SW480 (cell line): ENCODE results near the gene MGA.
"Not testable (repeated sequence)": the region's sequence is repeated elsewhere in the genome, so short reads cannot be mapped to it uniquely, and the experiment has no call there.

Experiments used
- DNase-seq: peaks from one replicate; pipeline ENCODE4 v3.0.0-alpha.2; 2016; ENCODE audit warnings: low spot score

The MGA gene

DNA sequence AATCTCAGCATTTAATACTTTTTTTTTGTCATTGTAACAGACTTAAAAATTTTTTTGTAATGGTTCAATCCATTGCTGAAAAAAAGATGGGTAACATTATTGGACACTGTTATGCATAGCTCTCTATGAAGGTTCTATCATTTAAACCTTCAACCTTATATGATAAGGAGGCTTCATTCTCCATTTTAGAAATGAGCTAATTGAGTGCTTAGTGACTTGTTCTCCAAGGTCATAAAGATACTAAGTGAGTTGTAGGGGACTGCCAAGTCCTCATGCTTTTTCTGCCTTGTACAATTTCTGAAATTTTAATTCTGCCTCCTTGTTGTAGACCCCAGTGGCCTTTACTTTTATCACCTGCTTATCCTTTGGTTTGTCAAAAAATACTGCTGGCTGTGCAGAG, 56.7 kb downstream of the MGA start:
- no peak for DNase-seq

DNA sequence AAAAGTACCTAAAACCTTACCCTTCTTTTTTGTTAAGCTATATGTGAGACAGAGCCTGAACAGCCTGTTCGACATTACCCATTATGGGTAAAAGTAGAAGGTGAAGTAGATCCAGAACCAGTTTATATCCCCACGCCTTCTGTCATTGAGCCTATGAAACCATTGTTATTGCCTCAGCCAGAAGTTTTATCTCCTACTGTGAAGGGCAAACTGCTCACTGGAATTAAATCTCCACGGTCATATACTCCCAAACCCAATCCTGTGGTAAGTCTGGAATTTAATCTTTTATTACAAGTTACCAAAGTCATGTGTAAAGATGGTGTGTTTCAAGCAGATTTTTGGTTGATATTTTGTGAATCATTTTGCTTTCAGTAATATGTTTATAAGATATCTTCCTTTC, 66.9 kb downstream of the MGA start:
- no peak for DNase-seq

DNA sequence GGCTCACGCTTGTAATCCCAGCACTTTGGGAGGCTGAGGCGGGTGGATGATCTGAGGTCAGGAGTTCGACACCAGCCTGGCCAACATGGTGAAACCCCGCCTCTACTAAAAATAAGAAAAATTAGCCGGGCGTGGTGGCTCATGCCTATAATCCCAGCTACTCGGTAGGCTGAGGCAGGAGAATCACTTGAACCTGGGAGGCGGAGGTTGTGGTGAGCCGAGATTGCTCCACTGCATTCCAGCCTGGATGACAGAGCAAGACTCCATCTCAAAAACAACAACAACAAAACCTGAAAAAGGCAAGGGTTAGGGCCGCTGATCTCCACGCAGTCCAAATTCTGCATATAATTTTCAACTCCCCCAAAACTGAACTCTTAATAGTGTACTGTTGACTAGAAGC, 67.9 kb downstream of the MGA start:
- not testable (repeated sequence) for DNase-seq

DNA sequence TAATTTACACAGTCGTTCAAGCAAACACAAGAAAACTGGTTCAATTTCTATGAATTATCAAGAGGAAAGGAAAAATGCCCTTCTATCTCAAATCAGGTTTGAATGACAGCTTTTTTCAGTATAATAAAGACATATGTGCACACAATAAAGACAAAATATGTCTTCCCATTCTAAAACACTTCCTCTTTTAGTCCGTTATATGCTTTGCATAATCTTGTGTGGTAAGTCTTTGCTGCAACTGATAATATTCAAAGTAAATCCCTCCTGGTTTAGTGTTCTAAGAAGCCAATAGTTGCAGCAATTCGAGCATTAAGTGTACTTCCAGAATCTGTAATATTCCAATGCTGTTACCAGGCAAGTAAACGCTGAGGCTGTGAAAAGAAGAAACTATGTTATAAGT, 70.3 kb downstream of the MGA start:
- DNase-seq, result no peak

DNA sequence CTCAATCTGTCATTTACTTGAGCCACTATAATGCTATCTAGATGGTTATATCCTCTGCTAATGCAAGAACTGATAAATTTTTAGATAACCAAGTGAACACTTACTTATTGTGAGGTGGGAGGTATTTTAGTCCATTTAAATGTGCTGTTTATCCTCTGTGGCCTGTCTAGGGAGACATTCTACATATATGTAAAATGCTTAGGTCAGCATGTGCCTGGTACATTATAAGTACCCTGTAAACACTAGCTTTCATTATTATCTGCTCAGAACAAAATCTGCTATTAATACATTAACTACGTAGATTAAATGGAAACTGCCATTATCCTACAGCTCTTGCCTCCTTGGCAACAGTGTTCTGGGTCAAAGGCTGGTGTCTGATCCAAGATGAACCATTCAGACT, 72.3 kb downstream of the MGA start:
- DNase-seq, result no peak

DNA sequence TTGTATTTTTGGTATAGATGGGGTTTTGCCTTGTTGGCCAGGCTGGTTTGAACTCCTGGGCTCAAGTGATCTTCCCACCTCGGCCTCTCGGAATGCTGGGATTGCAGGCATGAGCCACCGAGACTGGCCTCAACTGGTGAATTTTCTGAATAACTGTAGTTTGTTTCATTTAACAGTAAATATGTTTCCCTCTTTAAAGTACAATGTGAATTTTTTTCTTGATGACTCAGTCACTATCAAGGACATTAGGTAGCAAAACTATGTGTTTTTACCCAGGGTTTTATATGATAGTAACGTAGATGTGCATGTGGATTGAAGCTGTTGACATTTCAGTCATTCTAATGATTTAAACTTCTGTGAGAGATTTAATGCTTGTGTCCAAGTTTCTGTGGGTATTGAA, 73.9 kb downstream of the MGA start:
- no peak for DNase-seq

DNA sequence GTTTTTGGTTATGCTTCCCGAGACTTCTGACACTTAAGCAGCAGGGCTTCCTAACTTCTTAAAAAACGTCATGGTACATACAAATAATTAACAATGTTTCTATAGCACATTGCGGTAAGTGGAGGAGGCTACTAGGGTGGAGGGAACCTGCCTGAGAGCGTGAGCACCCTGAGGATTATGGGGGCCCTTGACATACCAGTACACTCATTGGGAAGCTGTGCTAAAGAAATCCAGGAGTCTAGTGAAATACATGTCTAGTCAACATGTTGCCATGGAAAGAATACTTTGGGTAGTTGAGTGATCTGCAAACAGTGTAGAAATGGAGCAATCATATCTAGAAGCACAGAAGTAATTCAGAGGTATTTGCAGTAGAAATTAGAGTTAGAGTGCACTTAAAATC, 74.8 kb downstream of the MGA start:
- no peak for DNase-seq

DNA sequence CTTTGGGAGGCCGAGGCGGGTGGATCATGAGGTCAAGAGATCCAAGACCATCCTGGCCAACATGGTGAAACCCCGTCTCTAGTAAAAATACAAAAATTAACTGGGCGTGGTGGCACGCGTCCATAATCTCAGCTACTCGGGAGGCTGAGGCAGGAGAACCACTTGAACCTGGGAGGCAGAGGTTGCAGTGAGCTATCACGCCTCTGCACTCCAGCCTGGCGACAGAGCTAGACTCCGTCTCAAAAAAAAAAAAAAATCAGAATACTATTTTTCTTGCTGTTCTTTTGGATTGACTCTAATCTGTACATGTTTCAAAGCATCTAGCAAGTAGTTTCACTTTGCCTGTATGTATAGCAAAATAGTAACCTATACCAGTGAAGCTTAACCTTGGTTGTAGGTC, 75.3 kb downstream of the MGA start:
- DNase-seq, result not testable (repeated sequence)

DNA sequence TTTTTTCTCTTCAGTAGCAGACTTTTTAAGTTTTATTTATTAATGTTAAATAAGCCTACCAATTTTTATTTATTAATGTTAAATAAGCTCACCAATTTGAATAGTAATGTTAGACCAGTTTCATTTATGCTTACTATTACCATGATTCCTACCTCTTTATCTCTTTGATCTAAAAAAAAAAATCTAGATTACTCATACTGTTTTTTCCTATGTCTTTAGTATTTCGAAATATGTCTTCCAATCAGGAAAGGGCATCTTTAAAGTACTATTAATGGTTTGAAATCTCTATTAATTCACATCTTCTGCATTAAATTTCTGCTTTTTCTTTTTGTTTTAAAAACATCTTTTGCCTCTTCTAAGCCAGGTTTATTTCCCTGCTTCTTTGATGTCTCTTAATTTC, 86.6 kb downstream of the MGA start:
- no peak for DNase-seq

DNA sequence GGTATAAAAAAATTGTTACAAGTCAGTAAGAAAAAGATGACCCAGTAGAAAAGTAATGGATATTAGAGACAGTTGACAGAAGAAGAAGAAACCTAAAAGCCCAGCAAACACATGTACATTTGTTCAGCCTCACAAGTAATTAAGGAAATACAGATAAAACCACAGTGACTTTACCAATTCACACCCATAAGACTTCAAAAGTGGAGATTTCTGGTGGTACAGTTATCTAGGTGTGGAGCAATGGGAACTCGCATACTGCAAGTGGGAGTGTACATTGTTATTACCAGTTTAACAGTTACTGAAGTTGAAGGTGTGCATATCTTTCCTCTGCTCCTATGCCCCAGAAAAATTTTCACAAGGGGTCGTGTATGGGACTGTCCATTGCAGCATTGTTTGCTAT, 96.0 kb downstream of the MGA start:
- DNase-seq, result no peak

DNA sequence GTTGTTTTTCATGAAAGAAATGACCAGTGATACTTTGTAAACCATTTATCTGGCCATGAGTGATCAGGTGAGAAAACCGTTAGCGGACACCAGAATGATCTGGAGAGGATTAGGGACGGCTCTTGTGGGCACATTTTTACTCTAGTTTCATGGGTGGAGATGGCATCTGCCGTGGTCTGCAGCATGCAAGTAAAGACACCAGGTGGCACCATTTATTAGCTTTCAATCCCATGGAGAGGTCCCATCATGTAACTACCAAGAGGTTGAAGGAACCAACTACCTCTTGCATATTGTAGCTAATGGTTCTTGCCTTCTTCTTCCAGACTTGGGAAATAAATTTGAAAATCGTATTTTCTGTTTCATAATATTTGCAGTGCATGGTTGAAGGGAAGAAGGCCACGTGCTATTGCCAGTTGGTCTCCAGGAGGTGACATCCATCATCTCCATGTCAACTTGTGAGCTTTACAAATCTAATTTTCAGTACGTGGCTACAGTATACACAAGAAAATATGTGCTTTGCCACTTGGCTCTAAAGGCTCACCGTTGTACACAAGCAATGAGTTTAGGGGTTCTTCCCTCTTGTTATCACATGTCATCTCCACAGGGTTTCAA, 112.6 kb downstream of the MGA start:
- peak; percentile 76 for DNase-seq

DNA sequence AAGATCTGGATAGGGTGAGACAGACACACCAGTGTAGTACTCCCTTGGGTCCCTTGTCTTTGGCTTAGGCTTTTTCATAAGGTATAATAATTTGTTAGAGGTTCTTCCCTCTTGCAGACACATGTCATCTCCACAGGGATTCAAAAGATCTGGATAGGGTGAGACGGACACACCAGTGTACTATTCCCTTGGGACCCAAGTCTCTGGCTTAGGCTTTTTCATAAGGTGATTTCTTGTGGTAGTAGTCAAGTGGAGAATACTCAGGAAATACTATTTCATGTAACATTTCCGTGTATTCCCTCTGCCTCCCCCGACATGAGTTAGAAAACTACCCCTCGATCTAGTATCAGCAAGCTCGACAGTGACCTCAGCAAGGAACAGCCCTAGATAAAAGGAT, 113.1 kb downstream of the MGA start:
- DNase-seq, result no peak

DNA sequence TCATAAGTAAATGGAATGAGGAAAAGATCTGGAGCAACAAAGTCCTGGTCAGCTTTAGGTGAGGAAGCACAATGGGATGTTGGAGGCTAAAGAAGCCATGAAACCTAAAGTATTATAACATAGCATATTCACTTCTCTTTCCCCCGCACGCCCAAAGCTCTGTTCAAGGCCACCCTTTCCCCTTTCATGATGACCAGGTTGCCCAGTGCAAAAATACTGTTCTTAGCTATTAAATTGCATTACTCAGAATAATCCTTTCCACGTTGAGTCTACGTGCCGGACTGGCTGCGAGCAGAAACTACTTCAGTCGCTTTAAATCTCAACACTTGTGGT, 113.5 kb downstream of the MGA start:
- no peak for DNase-seq

DNA sequence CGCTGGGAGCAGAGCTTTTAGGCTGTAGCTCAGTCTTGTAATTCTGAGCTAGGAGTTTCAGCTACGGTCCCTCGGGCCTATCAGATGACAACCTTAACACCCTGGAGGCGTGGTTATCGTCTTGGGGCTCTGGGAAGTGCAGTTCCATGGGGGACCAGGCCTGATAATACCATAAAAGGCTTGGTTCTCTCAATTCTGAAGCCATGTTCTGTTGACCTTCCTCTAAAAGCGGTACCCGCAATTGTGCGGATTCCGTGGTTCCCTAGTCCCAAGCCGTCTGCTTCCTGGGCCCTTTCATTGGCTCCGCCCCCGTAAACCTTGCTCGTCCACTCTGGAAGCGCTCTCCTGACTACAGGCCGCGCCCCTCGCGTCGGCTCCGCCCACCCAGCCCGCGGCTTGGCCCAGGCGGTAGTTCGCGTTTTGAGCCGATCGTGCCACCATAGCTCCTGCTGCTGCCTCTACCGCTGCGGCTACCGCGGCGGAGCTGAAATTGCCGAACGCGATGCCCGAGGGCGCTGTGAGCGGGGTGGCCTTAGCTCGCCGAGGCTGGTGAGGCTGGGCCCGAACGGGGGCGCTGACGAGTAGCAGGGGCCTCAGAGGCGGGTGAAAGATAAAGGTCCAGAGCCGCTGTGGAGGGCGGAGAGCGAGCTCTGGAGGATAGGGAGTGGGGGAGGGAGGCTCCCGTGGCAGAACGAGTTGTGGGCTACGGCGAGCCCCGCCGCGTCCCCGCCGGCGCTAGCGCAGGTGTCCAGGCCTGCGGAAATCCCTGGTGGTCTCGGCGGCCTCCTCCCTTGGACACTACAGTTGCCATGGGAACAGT, 114.1 kb downstream of the MGA start, which contains the start of gene MAPKBP1:
Gene MAPKBP1, plus strand, starts transcription at position 423 of the 820 bp plus-strand sequence. CDS start 792 bp downstream, outside the sequence.
- peak; percentile 94 for DNase-seq

DNA sequence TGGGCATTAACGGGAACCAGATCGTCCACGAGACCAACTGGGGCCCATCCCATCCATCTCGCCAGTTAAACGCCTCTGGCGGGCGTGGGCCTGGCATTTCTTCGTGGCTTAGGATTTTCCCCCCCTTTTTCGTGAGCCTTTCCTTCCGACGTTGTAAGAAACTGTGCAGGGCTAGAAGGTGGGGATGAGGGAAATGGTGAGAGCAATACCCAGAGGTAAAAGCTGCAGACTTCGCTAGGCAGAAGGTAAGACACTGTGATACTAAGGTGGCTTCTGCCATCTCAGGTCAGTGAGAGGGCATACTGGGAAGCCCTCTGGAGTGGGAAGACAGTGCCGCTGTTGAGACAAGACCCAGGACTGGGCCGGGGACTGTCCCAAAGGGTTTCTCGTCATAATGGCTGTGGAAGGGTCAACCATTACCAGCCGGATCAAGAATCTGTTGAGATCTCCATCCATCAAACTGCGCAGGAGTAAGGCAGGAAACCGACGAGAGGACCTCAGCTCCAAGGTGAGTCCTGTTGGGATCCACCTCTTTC, 114.7 kb downstream of the MGA start:
- no peak for DNase-seq

DNA sequence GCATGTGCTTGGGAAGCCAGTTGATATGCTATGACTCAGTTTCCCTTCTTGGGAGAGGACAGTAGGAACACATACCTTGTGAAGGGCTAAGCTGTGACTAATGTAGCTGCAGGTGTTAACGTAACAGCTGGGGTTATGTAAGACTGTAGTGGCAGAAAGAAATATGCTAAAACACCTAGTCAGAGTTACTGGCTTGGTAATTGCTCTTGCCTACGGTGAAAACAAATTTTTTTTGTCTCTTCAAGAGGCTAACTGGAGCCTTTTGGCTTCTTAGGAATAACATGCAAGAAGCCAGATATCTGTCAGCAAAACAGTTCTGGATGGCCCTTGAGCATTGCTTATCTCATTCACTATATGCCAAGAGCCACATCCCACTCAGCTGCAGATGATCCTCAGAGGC, 115.4 kb downstream of the MGA start:
- no peak for DNase-seq

DNA sequence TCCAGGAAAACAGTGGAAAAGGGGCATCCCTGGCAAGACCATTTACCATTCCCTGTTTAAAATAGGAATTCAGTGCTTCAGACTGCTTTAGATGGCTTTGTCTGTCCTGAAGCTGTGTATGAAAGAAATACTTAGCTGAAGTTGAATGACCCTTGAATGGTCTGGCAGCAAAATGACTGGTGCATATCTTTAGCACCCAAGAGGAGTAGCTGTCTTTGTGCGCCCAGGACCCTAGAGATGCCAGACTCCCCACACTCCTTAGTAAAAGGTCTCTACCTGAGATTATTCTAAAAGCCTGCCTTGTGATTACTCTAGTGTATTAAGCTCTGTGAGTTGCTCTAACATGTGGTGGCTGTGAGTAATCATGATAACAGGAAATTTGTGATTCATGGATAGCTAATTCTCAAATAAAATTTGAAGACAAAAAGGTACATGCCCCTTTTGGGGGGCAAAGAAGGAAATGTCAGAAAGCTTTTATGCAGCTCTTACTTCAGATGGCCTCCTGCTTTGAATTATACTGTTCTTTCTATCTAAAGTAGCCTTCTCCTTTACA, 117.3 kb downstream of the MGA start:
- no peak for DNase-seq

DNA sequence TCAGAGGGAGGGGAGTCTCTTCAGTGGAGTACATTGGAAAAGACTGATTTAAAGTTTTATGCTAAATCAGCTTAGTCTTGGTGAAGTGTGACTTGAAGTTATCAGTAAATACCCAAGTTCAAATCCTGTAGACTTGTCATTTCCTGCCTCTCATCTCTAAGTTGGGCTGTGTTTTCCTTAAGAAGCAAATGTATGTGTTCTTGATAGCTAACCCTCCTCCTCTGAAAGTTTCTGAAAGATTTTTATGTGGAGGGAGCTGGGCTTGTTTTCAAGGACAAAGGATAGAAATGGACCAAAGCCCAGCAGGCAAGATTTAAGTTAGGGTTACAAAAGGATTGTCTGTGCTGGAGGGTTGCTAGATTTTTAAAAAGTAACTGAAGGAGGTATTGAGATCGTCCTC, 118.3 kb downstream of the MGA start:
- DNase-seq, result no peak

DNA sequence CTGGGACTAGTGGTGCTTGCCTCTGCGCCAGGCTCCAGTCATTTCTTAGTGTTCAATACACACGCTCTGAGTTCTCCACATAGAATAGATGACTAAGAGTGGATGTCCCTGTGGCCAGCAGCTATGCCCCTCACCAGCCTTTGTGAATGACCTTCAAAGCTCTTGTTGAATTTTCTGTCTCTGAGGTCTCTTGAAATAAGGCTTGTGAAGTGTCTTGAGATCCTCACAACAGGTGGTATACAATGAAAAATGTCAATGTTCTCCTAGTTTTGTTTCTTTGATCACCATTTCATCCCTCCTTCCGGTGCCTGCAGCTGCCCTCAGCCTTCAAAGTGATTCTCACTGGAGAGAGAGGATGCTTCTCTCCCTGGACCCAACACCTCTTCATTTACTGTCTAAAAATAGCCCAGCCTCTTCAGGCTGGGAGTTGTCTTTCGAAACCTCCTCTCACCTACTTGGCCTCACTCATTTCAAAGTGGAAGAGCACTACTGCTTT, 119.5 kb downstream of the MGA start:
- DNase-seq, result no peak

DNA sequence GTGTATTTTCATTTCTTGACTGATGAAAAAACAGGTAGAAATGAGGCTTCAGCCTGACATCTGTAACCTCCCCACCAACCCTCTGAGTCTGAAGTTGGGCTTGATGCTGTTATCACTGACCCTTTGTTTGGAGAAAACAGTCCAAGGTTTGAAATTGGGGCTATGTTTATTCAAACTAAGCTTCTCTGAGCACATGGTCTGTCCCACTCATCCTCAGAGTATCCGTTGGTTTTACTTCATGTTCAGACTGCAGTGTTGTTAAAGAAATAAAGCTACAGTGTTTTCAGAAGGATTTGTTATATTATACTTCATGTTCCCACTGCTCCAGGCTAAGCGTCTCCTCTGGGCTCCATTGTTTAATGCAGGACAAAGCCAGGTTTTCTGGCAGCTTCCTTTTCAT, 120.1 kb downstream of the MGA start:
- no peak for DNase-seq

DNA sequence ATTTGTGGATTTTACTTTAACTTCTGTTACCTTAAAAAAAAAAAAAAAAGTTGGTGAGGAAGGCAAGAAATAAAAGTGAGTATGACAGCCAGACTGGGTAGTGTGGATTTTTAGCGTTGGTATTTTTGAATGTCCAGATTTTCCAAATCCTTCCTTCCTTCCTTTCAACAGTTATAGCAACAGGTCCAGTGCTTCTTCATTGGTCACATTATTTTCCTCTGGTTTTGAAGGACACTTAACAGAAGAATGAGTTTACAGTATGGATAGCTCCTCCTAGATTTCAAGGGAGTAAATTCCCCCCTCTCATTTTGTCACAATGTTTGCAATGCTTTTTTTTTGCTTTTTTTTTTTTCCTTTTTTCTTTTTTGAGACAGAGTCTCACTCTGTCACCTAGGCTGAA, 120.5 kb downstream of the MGA start:
- DNase-seq, result no peak

DNA sequence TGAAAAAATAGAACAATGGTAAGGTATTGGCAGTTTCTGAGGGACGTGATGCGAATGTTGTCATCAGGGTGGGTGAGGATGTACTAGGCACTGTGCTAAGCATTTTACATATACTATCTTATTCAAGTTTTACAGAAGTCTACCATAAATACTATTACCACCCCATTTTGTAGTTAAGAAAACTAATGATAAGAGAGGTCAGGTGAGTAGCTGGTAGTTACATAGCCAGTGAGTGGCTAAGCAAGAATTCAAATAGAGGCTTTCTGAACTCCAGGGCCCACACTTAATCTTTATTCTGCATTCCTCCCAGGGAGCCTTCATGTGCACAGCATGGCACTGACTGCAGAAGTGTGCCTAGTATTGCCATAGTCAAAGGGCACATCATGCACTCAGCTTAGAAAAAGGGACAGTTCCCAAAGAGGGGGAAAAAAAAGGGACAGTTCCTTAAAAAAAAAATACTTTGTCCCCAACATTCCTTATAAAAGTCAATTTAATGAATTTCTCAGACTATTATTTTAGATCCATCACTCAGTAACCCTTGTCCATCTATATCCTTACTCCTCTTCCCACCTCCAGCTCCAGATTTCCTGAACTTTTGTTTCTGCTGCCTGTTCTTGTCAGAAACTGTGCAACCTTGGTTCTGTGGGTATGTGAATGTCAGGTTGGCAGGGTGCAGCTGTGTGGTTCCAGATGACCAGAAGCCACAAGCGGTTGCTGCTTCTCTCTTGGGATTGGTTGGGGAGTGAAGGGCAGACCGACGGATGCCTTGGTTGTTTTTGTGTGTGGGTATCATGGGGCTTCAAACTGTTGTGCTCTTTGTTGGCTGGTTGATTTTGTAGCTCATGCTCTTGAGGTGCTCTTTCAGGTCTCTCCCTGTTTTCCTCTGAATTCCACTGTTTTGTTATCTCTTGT, 122.4 kb downstream of the MGA start:
- no peak for DNase-seq
